Nephron progenitor cell (in vitro differentiated cells): ENCODE results near the gene SYNDIG1.

Experiments
- DNase-seq: peaks from one replicate; pipeline ENCODE4 v3.0.0; 2021
- H3K27ac Mint-ChIP-seq: 2 replicates; pipeline ENCODE4 v1.8.0; 2021; ENCODE audit warnings: mild to moderate bottlenecking, moderate library complexity, mixed read lengths
- H3K27me3 Mint-ChIP-seq: 2 replicates; pipeline ENCODE4 v1.8.0; 2021; ENCODE audit warnings: mild to moderate bottlenecking, low read depth, mixed read lengths; ENCODE audit not compliant: poor library complexity
- H3K36me3 Mint-ChIP-seq: 2 replicates; pipeline ENCODE4 v1.8.0; 2021; ENCODE audit warnings: low read depth, mixed read lengths
- H3K4me1 Mint-ChIP-seq: 2 replicates; pipeline ENCODE4 v1.8.0; 2021; ENCODE audit warnings: mixed read lengths
- H3K4me3 Mint-ChIP-seq: 2 replicates; pipeline ENCODE4 v1.8.0; 2021; ENCODE audit warnings: mild to moderate bottlenecking, moderate library complexity, mixed read lengths
- H3K9me3 Mint-ChIP-seq: 2 replicates; pipeline ENCODE4 v1.8.0; 2021; ENCODE audit warnings: mild to moderate bottlenecking, moderate library complexity, mixed read lengths
- CTCF ChIP-seq: fragments of 200-600 bp; sonication (generic); IDR thresholded peaks from 2 replicates; pipeline ENCODE4 v1.5.0; 2021; ENCODE audit warnings: antibody characterized with exemption

SYNDIG1 gene

GRCh38 chr20:24668791-24669190 is 199.4 kb downstream of the SYNDIG1 start:
- TF ChIP-seq CTCF: no peak
- Mint-ChIP-seq H3K27ac (no peak overlapping the region), H3K27me3 (peaks cover 3% of the 10 kb centered on the region), H3K9me3 (no peaks in the 10 kb centered on the region), H3K36me3 (no peaks in the 10 kb centered on the region), H3K4me3 (no peak overlapping the region), H3K4me1 (peaks cover 22% of the 10 kb centered on the region)
- no peak for DNase-seq

GRCh38 chr20:24669701-24670100 is 200.3 kb downstream of the SYNDIG1 start:
- H3K27ac Mint-ChIP-seq: no peak overlapping the region
- no peaks in the 10 kb centered on the region for H3K9me3 Mint-ChIP-seq
- TF ChIP-seq CTCF: no peak
- no peaks in the 10 kb centered on the region for H3K36me3 Mint-ChIP-seq
- no peak overlapping the region for H3K4me3 Mint-ChIP-seq
- peaks cover 22% of the 10 kb centered on the region for H3K4me1 Mint-ChIP-seq
- no peak for DNase-seq
- H3K27me3 Mint-ChIP-seq: peaks cover 3% of the 10 kb centered on the region

GRCh38 chr20:24670341-24670872 is 201.0 kb downstream of the SYNDIG1 start:
- Mint-ChIP-seq H3K36me3 (no peaks in the 10 kb centered on the region), H3K9me3 (no peaks in the 10 kb centered on the region), H3K27ac (no peak overlapping the region), H3K27me3 (peaks cover 3% of the 10 kb centered on the region), H3K4me1 (peaks cover 22% of the 10 kb centered on the region), H3K4me3 (no peak overlapping the region)
- no peak for DNase-seq
- no peak for TF ChIP-seq CTCF

- H3K27ac Mint-ChIP-seq: no peak overlapping the region
- no peaks in the 10 kb centered on the region for H3K36me3 Mint-ChIP-seq
- no peak overlapping the region for H3K4me3 Mint-ChIP-seq
- H3K4me1 Mint-ChIP-seq: peaks cover 22% of the 10 kb centered on the region
- no peaks in the 10 kb centered on the region for H3K9me3 Mint-ChIP-seq
- no peak for TF ChIP-seq CTCF
- DNase-seq: no peak
- H3K27me3 Mint-ChIP-seq: peaks cover 3% of the 10 kb centered on the region
These were observed 201.6 kb downstream of the SYNDIG1 start for GRCh38 chr20:24670981-24671380.

GRCh38 chr20:24672181-24672880 is 202.9 kb downstream of the SYNDIG1 start:
- peaks cover 3% of the 10 kb centered on the region for H3K27me3 Mint-ChIP-seq
- no peaks in the 10 kb centered on the region for H3K9me3 Mint-ChIP-seq
- H3K4me3 Mint-ChIP-seq: no peak overlapping the region
- H3K27ac Mint-ChIP-seq: no peak overlapping the region
- H3K36me3 Mint-ChIP-seq: no peaks in the 10 kb centered on the region
- H3K4me1 Mint-ChIP-seq: peaks cover 26% of the 10 kb centered on the region
- no peak for TF ChIP-seq CTCF
- DNase-seq: no peak
